GM18909 (cell line): ENCODE measurements around the gene MED12L.

Experiments used
- ATAC-seq: cut with Tn5 transposase; IDR thresholded peaks from one replicate; pipeline ENCODE4 v1.9.1; 2021; ENCODE audit warnings: mild to moderate bottlenecking; ENCODE audit not compliant: unreplicated experiment, poor library complexity

MED12L gene

DNA sequence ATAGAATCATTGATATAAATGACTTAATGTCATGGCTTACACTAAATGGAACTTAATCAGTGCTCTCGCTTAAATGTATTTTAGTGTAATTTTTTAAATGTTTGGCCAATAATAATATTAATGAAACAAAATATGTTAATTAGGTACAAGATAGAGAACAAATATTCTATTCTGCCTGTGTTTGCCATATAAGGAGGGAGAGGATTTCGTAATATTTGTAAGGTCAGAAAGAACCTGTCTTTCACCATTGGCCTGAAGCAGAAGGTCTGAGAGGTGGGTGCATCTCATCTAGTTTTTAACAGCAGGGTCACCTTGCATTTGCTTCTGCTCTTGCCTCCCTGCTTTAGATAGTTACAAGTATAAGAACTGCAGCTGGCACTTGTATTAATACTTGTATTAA is 228.7 kb downstream of the MED12L start:
- ATAC-seq, result no peak

DNA sequence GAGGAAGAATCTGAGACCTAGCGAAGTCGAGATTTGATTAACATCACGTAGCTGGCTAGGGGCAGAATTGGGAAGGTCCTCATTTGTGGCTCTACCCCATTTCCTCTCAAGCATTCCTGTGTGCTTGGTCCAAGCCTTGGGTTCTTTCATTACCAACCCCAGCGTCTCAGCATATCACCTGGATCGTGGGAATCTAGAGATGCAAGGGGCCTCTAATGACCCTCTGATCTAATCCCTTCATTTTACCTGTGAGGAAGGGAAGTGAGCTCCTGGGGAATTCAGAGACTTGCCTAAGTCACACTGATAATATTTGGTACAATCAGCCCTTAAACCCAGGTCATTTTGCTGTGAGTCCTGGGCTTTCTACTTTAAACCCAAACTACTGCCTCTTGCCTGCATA is 229.1 kb downstream of the MED12L start:
- ATAC-seq, result no peak

DNA sequence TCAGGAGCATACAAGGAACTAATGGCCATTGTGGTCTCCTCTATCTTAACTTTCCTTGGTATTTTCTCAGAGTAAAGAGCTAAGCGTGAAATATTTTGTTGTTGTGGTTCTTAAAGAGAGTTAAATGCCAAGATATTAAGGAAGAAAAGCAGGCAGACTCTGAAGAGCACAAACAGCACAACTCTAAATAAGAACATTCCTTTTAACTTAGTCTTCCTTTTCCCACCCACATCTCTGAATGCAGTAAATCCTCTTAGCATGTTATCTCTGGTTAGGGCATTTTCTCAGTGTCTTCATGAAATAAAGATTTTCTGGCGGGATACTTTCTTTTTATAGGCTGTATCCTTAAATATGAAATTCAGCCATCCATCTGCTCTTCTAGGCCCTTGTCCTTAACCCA is 229.7 kb downstream of the MED12L start:
- ATAC-seq, result no peak

DNA sequence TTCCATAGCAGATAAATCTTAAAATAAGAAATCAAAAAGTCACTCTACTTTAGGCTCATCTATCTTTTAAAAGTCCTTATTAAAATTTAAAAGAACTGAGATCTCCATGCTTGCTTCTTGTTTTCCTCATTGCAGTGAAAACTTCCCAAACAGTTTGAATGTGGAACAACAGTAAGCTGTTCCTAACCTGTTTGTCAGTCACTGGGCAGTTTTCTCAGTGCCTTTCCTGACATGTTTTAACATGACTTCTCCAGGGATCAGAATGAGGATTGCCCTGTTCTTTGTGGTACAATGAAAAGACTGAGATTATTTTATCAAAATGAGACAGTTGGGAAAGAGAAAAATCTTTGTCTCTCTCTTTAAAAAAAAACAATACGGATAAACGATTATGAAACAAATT is 230.4 kb downstream of the MED12L start:
- no peak for ATAC-seq

DNA sequence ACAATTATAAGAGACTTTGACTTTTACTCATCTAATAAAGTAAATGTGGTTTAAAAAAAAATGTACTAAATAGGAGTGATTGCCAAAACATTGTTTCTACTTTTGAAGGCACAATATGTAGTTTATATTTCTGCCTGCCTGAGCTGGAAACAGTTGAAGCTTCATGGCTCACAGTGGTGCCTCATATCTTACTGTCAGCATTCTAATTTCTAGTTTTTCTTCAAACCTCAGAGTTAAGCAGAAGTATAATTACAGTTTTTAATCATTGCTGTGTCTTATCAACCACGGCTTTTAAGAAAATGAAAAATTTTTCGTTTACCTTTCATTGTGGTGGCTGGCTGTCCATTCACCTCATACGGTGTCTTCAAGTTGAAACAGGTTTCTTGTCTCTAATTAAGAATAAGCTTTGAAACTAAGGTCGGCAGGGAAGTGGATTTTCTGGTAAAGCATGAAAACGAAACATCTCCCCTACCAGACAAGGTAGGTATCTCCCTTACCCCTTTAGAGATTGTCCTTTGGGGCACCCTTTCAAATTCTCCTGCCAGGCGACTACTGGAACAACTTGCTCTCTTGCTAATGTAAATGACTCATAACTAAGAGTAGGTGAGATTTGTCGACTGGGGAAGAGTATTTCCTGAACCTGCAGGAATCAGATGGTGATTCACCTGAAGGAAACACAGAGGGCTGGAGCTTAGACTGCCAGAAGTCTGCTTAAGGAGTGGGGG is 231.0 kb downstream of the MED12L start, which contains the start of gene GPR87:
TSS of gene GPR87 (minus strand) at position 554 of the 725 bp plus-strand sequence. CDS start 16,720 bp downstream, outside the sequence.
- ATAC-seq, result no peak

DNA sequence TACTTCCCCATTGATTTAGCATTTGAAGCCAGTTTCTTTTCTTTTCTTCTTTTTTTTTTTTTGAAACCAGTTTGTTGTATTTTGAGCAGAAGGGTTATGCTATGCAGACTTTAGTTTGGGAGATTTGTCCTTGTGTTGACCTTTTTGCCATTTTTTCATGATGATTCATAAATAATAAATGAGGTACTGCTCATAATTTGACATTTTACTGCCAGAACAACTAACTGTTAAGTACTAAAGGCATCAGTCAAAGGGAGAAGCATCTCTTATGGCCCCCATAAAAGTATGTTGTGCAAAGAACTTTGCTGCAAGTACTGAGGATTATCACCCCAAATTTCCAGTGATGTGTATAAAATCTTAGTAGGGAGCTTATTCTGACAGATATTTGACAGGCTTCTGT is 232.8 kb downstream of the MED12L start:
- no peak for ATAC-seq

DNA sequence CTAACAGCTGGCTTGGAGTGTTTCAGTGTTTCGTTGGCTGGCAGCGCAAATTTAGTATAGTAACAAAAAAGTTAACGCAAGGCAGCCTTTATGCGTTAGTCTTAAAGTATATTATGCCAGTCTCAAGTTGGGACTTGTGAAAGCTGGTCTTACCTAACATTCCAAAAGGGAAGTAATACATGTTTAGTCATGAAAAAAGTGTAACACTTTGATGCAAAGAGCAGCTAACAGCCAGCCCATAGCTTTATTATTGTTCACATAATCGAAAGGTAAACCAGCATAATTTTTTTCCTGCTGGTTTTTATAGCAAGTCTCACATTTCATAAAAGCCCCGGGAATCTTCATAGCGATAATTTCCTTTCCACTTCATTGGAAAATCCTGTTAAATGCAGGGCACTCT is 233.5 kb downstream of the MED12L start:
- ATAC-seq, result no peak

DNA sequence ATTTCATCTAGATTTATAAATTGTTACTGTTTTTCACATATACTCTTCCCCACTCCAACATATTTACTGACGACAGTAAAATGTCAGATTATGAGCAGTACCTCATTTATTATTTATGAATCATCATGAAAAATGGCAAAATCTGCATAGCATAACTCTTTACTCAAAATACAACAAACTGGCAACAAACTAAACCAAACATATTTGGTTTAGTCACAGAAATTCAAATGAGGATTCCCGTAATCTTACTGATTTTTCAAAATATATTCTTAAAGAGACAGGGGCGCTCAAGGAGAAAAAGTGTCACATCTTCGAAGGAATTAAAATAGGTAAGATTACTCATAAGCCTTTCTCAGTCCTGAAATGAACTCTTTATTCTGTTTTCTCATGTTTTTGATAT is 234.2 kb downstream of the MED12L start:
- no peak for ATAC-seq

DNA sequence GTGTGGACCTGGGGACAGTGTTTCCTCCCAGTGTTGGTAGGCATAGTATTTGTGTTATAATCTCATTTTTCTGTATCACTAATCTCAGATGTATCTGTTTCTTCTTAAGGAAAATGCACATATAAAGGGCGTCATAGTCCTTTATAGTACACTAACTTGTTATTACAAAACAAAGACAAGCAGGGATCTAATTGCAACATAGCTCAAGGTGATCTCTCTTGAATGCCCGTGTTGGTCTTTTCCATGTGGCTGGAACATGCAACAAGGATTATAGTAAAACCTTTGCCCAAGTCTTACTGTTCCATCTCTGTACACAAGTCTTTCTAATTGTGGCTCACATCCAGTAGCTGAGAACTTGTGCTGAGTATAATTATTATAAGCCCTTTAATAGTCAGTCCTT is 234.7 kb downstream of the MED12L start:
- ATAC-seq, result no peak

DNA sequence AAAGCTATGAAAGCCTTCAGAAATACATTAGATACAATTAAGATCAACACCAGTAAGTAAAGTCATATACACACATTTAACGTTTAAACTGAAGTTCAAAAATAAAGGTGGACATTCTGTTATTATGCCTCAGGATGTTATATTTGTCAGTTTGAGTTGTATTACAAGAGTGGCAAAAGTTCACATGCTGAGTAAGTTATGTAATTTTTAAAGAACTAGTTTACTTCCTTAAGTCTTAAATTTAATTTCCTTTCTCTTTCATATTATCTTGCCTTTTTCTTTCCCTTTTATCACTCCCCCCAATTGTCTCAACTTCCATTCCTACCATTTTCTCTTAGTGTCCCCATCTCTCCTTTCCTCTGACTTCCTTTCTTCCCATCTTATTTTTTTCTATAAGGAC is 236.1 kb downstream of the MED12L start:
- ATAC-seq, result no peak

DNA sequence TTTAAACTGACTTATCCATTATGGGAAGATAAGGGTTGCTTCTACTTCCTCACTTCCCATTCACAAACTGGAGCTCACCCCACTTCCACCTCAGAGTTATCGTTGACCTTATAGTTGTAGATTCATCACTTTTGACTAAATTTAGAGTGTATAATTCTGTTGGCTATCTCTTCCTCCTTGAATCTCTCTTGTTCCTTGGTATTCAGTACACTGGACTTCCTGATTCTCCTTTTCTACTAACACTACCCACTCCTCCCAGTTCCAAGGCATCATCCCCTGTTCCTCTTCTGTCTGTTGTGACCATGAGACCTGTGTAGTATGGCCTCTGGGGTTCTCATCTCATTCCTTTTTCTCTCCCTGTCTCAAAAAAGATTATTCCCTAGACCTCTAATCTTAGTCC is 237.0 kb downstream of the MED12L start:
- no peak for ATAC-seq

DNA sequence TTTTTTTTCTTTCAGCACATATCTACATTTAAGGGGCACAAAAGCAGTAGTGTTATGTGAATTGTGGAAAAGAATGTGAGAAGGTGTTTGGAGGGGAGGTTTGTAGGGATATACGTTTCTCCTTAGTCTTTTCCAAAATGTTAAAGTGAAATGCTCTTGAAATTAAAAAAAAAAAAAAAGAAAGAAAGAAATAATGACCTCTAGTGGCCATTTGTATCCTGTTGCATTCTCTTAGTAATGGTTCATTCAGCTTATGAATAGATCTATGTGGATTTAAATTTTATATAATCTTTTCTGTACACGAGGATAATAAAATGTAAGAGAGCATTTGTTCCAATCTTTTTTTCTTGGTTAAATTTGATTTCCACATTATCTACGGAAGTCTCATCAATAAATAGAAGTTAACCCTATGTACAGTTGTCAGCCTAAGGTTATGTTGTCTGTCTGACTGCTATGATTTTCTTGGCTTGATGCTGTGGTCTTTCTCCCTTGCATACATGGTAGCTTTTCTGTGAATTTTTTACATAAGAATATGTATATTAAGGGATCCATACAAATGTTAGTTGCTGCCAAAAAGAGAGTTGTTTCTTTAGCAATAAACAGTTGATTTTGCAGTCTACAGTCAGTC is 242.2 kb downstream of the MED12L start:
- ATAC-seq, result no peak

DNA sequence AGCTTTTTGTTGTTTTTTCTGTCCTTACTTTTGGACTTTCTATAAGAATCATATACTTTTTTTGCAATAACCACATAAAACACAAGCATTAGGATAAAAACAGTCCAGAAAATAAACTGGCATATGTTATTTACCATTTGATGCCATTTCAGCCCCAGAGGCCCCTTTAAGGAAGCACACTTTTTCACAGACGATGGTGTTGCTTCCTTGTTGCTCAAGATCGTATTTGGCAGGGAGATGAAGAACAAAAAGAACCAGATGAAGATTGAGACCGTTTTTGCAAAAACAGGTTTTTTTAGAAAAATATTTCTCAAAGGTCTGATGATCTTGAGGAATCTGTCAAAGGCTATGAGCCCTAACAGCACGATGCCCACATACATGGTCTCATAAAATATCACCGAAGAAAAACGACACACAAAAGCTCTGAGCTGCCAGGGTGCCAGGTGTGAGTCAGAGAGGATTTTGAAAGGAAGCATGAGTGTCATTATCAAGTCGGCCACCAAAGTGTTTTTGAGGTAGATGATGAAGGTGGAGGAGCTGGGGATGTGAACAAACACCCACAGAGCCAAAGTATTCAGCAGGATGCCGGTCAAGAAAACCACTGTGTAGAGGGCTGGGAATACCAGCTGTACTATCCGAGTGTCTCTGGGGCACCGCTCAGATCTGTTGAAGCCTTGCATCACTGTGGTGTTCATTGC is 243.0 kb downstream of the MED12L start:
- ATAC-seq, result no peak

DNA sequence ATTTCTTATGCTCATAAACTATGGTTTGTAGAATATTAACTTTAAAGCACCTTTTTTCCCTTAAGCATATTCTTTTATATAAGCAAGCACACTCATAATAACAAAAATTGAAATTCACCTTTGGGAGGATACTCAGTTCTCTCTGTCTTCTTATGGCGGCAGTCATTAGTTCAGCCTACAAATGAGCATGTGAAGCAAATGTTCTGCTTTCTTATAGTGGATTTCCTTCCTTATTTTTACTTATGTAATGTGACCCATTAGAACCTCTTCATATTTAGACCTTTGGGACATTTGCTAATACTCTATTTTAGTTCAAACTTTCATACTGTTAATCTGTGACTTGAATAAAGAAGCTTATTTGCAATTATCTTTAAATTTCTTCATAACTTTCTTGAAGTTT is 243.9 kb downstream of the MED12L start, which contains the start of gene P2RY13:
TSS of gene P2RY13 (minus strand) at position 187 of the 400 bp plus-strand sequence. CDS start at position 166, 21 bp downstream.
- ATAC-seq, result no peak

DNA sequence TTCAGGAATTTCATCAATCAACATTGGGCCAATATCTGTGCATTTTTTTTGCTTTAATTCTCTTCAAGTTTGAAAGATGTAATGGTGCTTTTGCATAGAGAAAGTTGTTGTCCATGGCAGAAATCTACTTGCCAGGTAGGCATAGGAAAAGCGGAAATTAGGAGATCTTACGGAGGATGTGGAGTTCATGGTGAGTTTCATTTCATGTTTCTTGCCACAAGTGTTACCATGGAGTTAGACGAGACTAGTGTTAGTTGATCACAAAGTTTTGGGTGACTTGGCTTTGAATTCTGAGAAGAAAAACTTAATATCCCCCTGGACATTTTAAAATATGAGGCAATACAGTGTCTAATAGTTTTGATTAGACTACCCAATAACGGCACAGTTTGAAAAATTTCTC is 244.9 kb downstream of the MED12L start:
- ATAC-seq, result no peak

DNA sequence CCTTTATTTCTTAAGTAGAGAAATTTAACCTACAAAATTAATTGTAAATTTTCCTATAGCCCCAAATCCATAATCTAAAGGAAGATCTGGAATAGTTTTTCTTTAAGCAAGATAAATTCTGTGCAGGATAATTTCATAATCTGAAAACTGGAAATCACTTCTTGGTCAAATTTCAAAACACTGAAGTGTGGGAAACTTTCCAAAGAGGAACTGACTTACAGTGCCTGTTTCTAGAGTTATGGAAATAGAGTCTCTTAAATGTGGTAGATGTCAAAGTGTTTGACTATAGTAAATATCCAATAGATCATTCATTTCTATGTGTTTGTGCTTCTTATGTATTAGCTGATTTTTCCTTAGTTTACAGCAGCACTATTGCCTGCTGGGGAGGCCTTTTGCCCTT is 245.4 kb downstream of the MED12L start:
- no peak for ATAC-seq

DNA sequence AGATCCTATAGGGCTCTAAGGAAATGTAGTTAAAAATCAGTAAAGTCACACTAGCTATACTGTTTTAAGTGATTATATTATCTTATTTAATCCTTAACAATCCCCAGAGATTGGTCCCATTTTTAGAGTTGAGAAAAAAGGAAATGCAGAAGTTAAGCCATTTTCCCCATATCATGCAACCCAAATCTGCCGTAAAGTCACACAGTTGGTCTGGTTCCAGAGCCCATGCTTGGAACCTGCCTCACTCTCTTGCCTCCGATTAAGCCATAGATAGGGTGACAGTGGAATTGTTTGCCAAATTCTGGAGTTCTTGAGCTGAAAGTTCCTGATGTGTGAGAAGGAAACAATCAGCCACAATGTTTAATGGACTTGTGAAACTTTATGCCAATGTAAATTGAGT is 246.2 kb downstream of the MED12L start:
- ATAC-seq, result no peak

DNA sequence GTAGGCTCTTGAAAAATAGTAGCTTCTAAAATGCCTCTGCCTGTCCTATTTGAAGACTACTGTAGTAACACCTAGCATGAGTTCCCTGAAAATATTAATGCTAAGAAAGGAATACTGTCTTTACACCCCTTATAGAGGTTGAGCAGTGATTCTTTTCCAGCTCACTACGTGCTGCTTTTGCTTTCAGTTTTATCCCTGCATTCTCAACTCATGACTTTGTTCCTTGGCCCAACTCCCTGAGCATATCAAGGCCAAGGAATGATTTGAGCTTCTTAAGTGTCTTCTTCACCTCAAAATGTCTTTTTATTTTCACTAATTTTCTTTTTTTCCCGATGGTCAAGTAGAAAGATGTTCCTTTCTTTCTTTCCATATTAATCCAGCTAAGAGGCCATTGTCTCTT is 260.4 kb downstream of the MED12L start:
- ATAC-seq, result no peak

DNA sequence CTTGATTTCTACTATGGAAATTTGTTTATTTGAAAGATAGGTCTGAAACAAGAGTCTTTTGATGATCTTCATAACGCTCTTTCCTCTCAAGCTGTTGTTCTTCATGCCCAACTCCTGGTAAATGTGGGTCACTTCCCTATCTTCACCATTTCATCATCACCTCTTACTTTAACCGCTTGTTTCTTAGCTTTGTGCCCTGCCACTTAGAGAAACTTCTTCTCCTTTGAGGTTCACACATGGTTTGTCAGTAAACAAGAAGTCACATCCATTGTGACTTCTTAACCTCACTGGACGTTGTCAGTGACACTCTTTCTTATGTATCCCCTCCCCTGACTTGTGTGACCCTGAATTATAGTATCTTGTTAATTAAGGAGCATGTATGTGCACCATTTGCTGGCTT is 260.8 kb downstream of the MED12L start:
- ATAC-seq, result no peak

DNA sequence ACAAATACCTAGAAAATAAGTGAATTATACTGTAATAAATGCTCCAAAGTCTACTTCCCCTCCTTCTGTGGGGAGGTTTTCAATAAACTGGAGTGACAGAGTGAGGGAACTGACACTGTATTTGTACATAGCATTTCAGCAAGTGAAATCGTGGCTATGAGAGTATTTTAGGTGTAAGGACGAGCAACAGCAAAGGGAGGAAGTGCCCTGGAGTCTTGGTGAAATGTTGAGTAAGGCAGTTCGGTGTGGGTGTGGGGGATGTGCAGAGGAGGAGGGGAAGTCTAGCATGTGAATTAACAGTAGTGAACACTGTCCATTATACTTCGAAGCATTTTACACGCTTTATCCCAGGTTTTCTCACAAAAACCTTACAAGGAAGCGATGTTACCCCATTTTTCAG is 262.0 kb downstream of the MED12L start:
- no peak for ATAC-seq

DNA sequence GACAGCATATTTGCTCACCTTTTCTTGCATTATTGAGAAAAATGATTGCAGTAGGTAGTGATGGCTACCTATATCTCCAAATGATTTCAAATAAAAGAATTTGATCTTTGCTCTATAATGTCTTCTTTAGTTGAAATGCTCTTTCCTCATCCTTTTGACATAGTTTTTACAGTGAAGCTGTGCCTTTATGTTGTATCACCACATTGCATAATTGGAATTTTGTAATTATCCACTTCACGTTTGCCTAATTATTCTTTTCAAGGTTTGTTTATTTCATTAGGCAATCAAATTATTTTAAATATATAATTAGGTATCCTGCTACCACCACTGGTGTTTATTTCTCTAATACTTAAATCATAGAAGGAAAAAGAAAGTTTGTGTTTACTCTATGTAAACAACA is 265.2 kb downstream of the MED12L start:
- no peak for ATAC-seq
